Astrocyte (in vitro differentiated cells and primary cell): ENCODE results near the gene PPIE.
"Not testable (repeated sequence)": the region's sequence is repeated elsewhere in the genome, so short reads cannot be mapped to it uniquely, and the experiment has no call there.

Experiments used
- EZH2 ChIP-seq: IDR thresholded peaks from 2 replicates; pipeline ENCODE4 v1.6.1; 2012; ENCODE audit warnings: mild to moderate bottlenecking, low read length, inconsistent platforms; ENCODE audit not compliant: insufficient read depth
- TF ChIP-seq, protein P1 (sequence below): IDR thresholded peaks from 2 replicates; pipeline ENCODE4 v1.5.1; 2011; ENCODE audit warnings: low read depth, mild to moderate bottlenecking, inconsistent platforms, low read length, moderate library complexity; ENCODE audit not compliant: insufficient read depth

DNA sequence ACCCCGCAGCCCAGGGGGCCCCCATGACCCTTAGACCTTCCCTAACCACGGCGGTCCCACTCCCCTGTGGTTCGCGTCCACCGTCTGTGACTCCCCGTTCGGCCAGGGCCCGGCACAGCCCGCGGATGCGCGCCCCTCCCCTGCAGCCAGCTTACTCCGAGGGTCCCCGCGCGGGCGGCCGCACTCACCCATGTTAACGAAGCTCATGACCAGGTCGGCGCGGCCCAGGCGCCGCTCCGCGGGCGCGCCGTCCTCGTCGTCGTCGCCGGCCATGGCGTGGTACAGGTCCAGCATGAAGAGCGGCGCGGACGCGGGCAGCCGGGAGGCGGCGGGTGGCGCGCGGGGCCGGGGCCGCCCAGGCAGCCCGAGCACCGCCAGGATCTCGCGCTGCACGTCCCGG, 49.3 kb downstream of the PPIE start:
- TF ChIP-seq, protein P1, sequence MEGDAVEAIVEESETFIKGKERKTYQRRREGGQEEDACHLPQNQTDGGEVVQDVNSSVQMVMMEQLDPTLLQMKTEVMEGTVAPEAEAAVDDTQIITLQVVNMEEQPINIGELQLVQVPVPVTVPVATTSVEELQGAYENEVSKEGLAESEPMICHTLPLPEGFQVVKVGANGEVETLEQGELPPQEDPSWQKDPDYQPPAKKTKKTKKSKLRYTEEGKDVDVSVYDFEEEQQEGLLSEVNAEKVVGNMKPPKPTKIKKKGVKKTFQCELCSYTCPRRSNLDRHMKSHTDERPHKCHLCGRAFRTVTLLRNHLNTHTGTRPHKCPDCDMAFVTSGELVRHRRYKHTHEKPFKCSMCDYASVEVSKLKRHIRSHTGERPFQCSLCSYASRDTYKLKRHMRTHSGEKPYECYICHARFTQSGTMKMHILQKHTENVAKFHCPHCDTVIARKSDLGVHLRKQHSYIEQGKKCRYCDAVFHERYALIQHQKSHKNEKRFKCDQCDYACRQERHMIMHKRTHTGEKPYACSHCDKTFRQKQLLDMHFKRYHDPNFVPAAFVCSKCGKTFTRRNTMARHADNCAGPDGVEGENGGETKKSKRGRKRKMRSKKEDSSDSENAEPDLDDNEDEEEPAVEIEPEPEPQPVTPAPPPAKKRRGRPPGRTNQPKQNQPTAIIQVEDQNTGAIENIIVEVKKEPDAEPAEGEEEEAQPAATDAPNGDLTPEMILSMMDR = not testable (repeated sequence)
- TF ChIP-seq EZH2 = peak; percentile 12
